ENCODE results near the gene PTPRJ. TPM values are rescaled to one million over a fixed set of nuclear protein-coding genes. Genes with fewer than 3 reads are reported as not detected.

The PTPRJ gene
- total and polyA plus RNA-seq, 9 of the 15 experiments (the other 6 are each of a cell fraction or from before 2014, with no cell fraction given): 0.56 to 10.7 (median 4.8) TPM

GRCh38 chr11:48006301-48006992, 26.1 kb downstream of the PTPRJ start:
- FAIRE-seq (peak; percentile 82), DNase-seq (ENCODE audit: extremely low read depth in 1 of 4, low spot score in 3 of 4) (peak; percentile 38 to 67 (median 56)), ATAC-seq (peak; percentile 64)
- H4K20me1 ChIP-seq (replicated peaks; ENCODE audit: control insufficient read depth, insufficient read depth, low read length): no peaks in the 10 kb centered on the region
- H3K9ac ChIP-seq (ENCODE audit: insufficient read depth in 1 of 2, low read depth in 2 of 2, low read length in 2 of 2): peak overlapping the region in 1 of 2 experiments; percentile 75; a peak in 1 of 4 replicates
- no peaks in the 10 kb centered on the region for H3K9me3 ChIP-seq (replicated peaks; ENCODE audit: control insufficient read depth, insufficient read depth, low read depth, low read length)
- no peaks in the 10 kb centered on the region for H3K27me3 ChIP-seq (ENCODE audit: control insufficient read depth in 2 of 2, insufficient read depth in 2 of 2, low read length in 2 of 2)
- H3K9me1 ChIP-seq (ENCODE audit: control insufficient read depth, insufficient read depth, low read length): no peaks in the 10 kb centered on the region
- in situ Hi-C loops (cut with MboI) (no loop called here), intact Hi-C loops (cut with micrococcal nuclease) (no loop called here)
- ChIA-PET POLR2A (interaction anchor here (0.6 to 3.7 kb wide), 10 partner anchors 9 to 81 kb away, joined by 3 to 21 read pairs (median 3); no protein-coding TSS in a partner anchor), CTCF (ENCODE audit: low intra/inter-chr PET ratio) (no interaction called here)
- peak overlapping the region; percentile 23; the same call in 1 of the 2 replicates for H3K4me2 ChIP-seq (ENCODE audit: insufficient read depth, low read length)
- H2AFZ ChIP-seq (ENCODE audit: low read depth, low read length): 0 out of 2 replicates have a peak overlapping the region, but pooled peaks have one; percentile 13
- H3K79me2 ChIP-seq (ENCODE audit: control insufficient read depth, insufficient read depth, low read length): peaks cover 6% of the 10 kb centered on the region; the same call in 1 of the 3 replicates
- peak overlapping the region; percentile 35; the same call in 2 of the 3 replicates for H3K27ac ChIP-seq (ENCODE audit: extremely low read depth, low read depth, low read length)
- no TSS peak for BruUV-seq (replicated peaks)
- H3K4me1 ChIP-seq (replicated peaks in 1 of 2; ENCODE audit: control insufficient read depth in 2 of 2, insufficient read depth in 2 of 2, low read length in 2 of 2): peaks cover 34 to 38% of the 10 kb centered on the region in 2 experiments
- H3K36me3 ChIP-seq (ENCODE audit: control insufficient read depth, insufficient read depth, low read length): no peaks in the 10 kb centered on the region
- 27% methylated on average over 5 of the region's 5 CpGs for WGBS (ENCODE audit: insufficient coverage, low coverage, missing lambda C conversion rate)
- H3K4me3 ChIP-seq: no peak overlapping the region
- peak in 1 of 2 experiments; percentile 14; a peak in 1 of 4 replicates for TF ChIP-seq RCOR1 (IDR thresholded peaks at IDR 0.05; ENCODE audit: borderline replicate concordance in 1 of 2, low read depth in 2 of 2, low read length in 2 of 2)
- peak; percentile 84 for TF ChIP-seq ARID1B (IDR thresholded peaks at IDR 0.05)
- no peak for TF ChIP-seq ZNF696 (CRISPR knock-in tag; conservative IDR thresholded peaks at IDR 0.05)
- TF ChIP-seq NFIC (IDR thresholded peaks at IDR 0.05): peak; percentile 43; the same call in 1 of the 2 replicates
- 0 out of 2 replicates have a peak, but pooled peaks have one; percentile 7 for TF ChIP-seq ESRRA (IDR thresholded peaks at IDR 0.05; ENCODE audit: borderline replicate concordance, low read depth)
- TF ChIP-seq KLF16 (IDR thresholded peaks at IDR 0.05): peak; percentile 50; the same call in 1 of the 2 replicates
- TF ChIP-seq ZNF766 (CRISPR knock-in tag; conservative IDR thresholded peaks at IDR 0.05): 0 out of 2 replicates have a peak, but pooled peaks have one; percentile 21
- TF ChIP-seq ZBTB26 (CRISPR knock-in tag; IDR thresholded peaks at IDR 0.05): no peak
- TF ChIP-seq AFF4 (CRISPR knock-in tag; IDR thresholded peaks at IDR 0.05): no peak
- peak; percentile 51; the same call in 1 of the 2 replicates for TF ChIP-seq SMARCC2 (IDR thresholded peaks at IDR 0.05; ENCODE audit: low read depth)
- TF ChIP-seq ZNF639 (CRISPR knock-in tag; conservative IDR thresholded peaks at IDR 0.05 in 1 of 2, IDR thresholded peaks at IDR 0.05 in 1 of 2): 0 out of 4 replicates have a peak, but pooled peaks of 1 of the 2 experiments have one; percentile 0
- no peak for TF ChIP-seq ZNF76 (CRISPR knock-in tag; IDR thresholded peaks at IDR 0.05; ENCODE audit: borderline replicate concordance)
- TF ChIP-seq MTA2 (IDR thresholded peaks at IDR 0.05; ENCODE audit: low read depth): 0 out of 2 replicates have a peak, but pooled peaks have one; percentile 38

Measured in K562 (cell line).